DND-41 (cell line): ENCODE data around the gene NENF.
"Not testable (repeated sequence)": the region's sequence is repeated elsewhere in the genome, so short reads cannot be mapped to it uniquely, and the experiment has no call there.

Experiments
- ATAC-seq: fragments of 200-7000 bp; cut with Tn5 transposase; 3 replicates; pipeline ENCODE4 v1.9.1; 2021; ENCODE audit warnings: low read depth; ENCODE audit not compliant: insufficient read depth
- DNase-seq: peaks from one replicate; pipeline ENCODE4 v3.0.0-alpha.2; 2020
- H2AFZ ChIP-seq: 2 replicates; pipeline ENCODE4 v1.6.0; 2012; ENCODE audit warnings: low read depth, low read length
- H3K27ac ChIP-seq: 2 replicates; pipeline ENCODE4 v1.5.1; 2012; ENCODE audit warnings: low read length, inconsistent platforms
- H3K27me3 ChIP-seq: fragments of 200-600 bp; sonication (generic); 2 replicates; pipeline ENCODE4 v1.6.0; 2012; ENCODE audit warnings: low read length, mild to moderate bottlenecking, inconsistent platforms; ENCODE audit not compliant: insufficient read depth, poor library complexity
- H3K36me3 ChIP-seq: 2 replicates; pipeline ENCODE4 v1.5.1; 2012; ENCODE audit warnings: low read length, inconsistent platforms; ENCODE audit not compliant: insufficient read depth
- H3K4me1 ChIP-seq: 2 replicates; pipeline ENCODE4 v1.5.1; 2012; ENCODE audit warnings: mild to moderate bottlenecking, low read length; ENCODE audit not compliant: insufficient read depth
- H3K4me2 ChIP-seq: 2 replicates; pipeline ENCODE4 v1.6.0; 2012; ENCODE audit warnings: mild to moderate bottlenecking, moderate library complexity, low read length, inconsistent platforms; ENCODE audit not compliant: insufficient read depth
- H3K4me3 ChIP-seq, 2 experiments: fragments of 200-600 bp in 1 of 2; shearing (Covaris generic) in 1 of 2; 2 replicates each; pipeline ENCODE4 v1.5.1; 2012 to 2016; ENCODE audit warnings: inconsistent platforms in 2 of 2, low read length in 2 of 2, mild to moderate bottlenecking in 2 of 2, low read depth in 1 of 2, moderate library complexity in 1 of 2
- H3K79me2 ChIP-seq: 2 replicates; pipeline ENCODE4 v1.6.0; 2012; ENCODE audit warnings: low read length, inconsistent platforms; ENCODE audit not compliant: insufficient read depth
- H3K9ac ChIP-seq: 2 replicates; pipeline ENCODE4 v1.6.0; 2012; ENCODE audit warnings: low read depth, mild to moderate bottlenecking, inconsistent platforms, low read length, moderate library complexity
- H3K9me3 ChIP-seq: 2 replicates; pipeline ENCODE4 v1.5.1; 2012; ENCODE audit warnings: low read length, moderate library complexity, mild to moderate bottlenecking, inconsistent platforms; ENCODE audit not compliant: insufficient read depth, severe bottlenecking
- H4K20me1 ChIP-seq: 2 replicates; pipeline ENCODE4 v1.6.0; 2012; ENCODE audit warnings: low read length; ENCODE audit not compliant: insufficient read depth
- CTCF ChIP-seq: IDR thresholded peaks from 2 replicates; pipeline ENCODE4 v1.5.1; 2012; ENCODE audit warnings: borderline replicate concordance, low read length, moderate library complexity, mild to moderate bottlenecking; ENCODE audit not compliant: poor library complexity, severe bottlenecking; ENCODE audit errors: extremely low read depth
- EZH2 ChIP-seq: IDR thresholded peaks from 3 replicates; pipeline ENCODE4 v1.6.1; 2012; ENCODE audit warnings: borderline replicate concordance, low read depth, mild to moderate bottlenecking, moderate library complexity, low read length, inconsistent platforms; ENCODE audit not compliant: severe bottlenecking

Gene NENF

GRCh38 chr1:212475151-212475550 is 42.4 kb downstream of the NENF start:
- Histone ChIP-seq H3K9me3 (no peaks in the 10 kb centered on the region), H3K27me3 (no peaks in the 10 kb centered on the region), H3K27ac (no peak overlapping the region), H3K79me2 (no peaks in the 10 kb centered on the region), H2AFZ (no peak overlapping the region), H3K4me2 (no peak overlapping the region), H3K4me1 (peaks cover 3% of the 10 kb centered on the region; the same call in 1 of the 2 replicates), H4K20me1 (no peaks in the 10 kb centered on the region), H3K9ac (no peak overlapping the region), H3K36me3 (no peaks in the 10 kb centered on the region), H3K4me3 (no peak overlapping the region)
- ATAC-seq (no peak), DNase-seq (no peak)
- no peak for TF ChIP-seq CTCF
- TF ChIP-seq EZH2, result no peak

GRCh38 chr1:212475831-212476230 is 43.1 kb downstream of the NENF start:
- H3K36me3 ChIP-seq, H3K4me1 ChIP-seq, H4K20me1 ChIP-seq, H3K4me2 ChIP-seq, H3K27ac ChIP-seq, H3K4me3 ChIP-seq, H3K79me2 ChIP-seq, H3K27me3 ChIP-seq, H2AFZ ChIP-seq, ATAC-seq, H3K9me3 ChIP-seq, H3K9ac ChIP-seq, DNase-seq: not testable (repeated sequence)

GRCh38 chr1:212477014-212477679 is 44.4 kb downstream of the NENF start:
- TF ChIP-seq EZH2, result no peak
- TF ChIP-seq CTCF, result peak; percentile 93
- H3K27me3 ChIP-seq, result peaks cover 3% of the 10 kb centered on the region
- no peaks in the 10 kb centered on the region for H3K79me2 ChIP-seq
- H4K20me1 ChIP-seq, result no peaks in the 10 kb centered on the region
- no peak overlapping the region for H3K4me3 ChIP-seq
- H3K36me3 ChIP-seq, result no peaks in the 10 kb centered on the region
- peak; percentile 81 for DNase-seq
- H3K4me2 ChIP-seq, result 0 out of 2 replicates have a peak overlapping the region, but pooled peaks have one; percentile 1
- peak; percentile 98 for ATAC-seq
- no peaks in the 10 kb centered on the region for H3K9me3 ChIP-seq
- H3K27ac ChIP-seq, result no peak overlapping the region
- no peak overlapping the region for H3K9ac ChIP-seq
- H2AFZ ChIP-seq, result no peak overlapping the region
- H3K4me1 ChIP-seq, result peaks cover 3% of the 10 kb centered on the region; the same call in 1 of the 2 replicates

- DNase-seq (no peak), ATAC-seq (no peak)
- Histone ChIP-seq H2AFZ (no peak overlapping the region), H4K20me1 (no peaks in the 10 kb centered on the region), H3K36me3 (no peaks in the 10 kb centered on the region), H3K4me1 (peaks cover 3% of the 10 kb centered on the region; the same call in 1 of the 2 replicates), H3K27ac (no peak overlapping the region), H3K9me3 (no peaks in the 10 kb centered on the region), H3K4me3 (no peak overlapping the region), H3K4me2 (no peak overlapping the region), H3K27me3 (peaks cover 3% of the 10 kb centered on the region), H3K79me2 (no peaks in the 10 kb centered on the region), H3K9ac (no peak overlapping the region)
- TF ChIP-seq CTCF, result no peak
These were observed 45.2 kb downstream of the NENF start for GRCh38 chr1:212477680-212478466.
